MCF 10A (cell line): ENCODE data around the gene TMEM14A. TPM values are rescaled to one million over a fixed set of nuclear protein-coding genes. Genes with fewer than 3 reads are reported as not detected.
A peak's percentile ranks its signal among the peaks of the same experiment; 100 is the strongest.

Experiments used
- Bru-seq: library from RNA; stranded (reverse); fragments of 400-500 nt; gene quantifications from one replicate; lab custom pipeline; 2021; lab: Mats Ljungman, UMichigan
- BruChase-seq, 2 experiments: library from RNA; stranded (reverse); fragments of 400-500 nt; gene quantifications; one replicate each; lab custom pipeline; 2021; lab: Mats Ljungman, UMichigan
- BruUV-seq: library from RNA; stranded (reverse); fragments of 400-500 nt; replicated peaks from 2 replicates; lab custom pipeline; 2021; lab: Mats Ljungman, UMichigan
- CTCF ChIA-PET: fragments of 300-600 bp; sonication (Branson Sonifier 250); formaldehyde crosslinking; extraction: SDS; loops from one replicate; lab custom pipeline; 2021; ENCODE audit warnings: antibody characterized with exemption, inconsistent platforms; lab: Yijun Ruan, JAX
- POLR2A ChIA-PET: fragments of 300-600, 350-650 bp; sonication (Branson Sonifier 250); formaldehyde crosslinking; extraction: SDS; loops from one replicate; lab custom pipeline; 2020; ENCODE audit warnings: antibody characterized with exemption, inconsistent platforms; lab: Yijun Ruan, JAX
- DNase-seq: peaks from one replicate; pipeline ENCODE4 v3.0.0-alpha.2; 2018; ENCODE audit not compliant: unreplicated experiment
- H3K27ac Mint-ChIP-seq: one replicate; pipeline ENCODE4 v1.8.0; 2022; ENCODE audit warnings: mild to moderate bottlenecking, low read depth, mixed read lengths; ENCODE audit not compliant: unreplicated experiment
- H3K27me3 Mint-ChIP-seq: one replicate; pipeline ENCODE4 v1.8.0; 2022; ENCODE audit warnings: mixed read lengths; ENCODE audit not compliant: insufficient read depth, unreplicated experiment
- H3K36me3 Mint-ChIP-seq: one replicate; pipeline ENCODE4 v1.8.0; 2022; ENCODE audit warnings: mild to moderate bottlenecking, moderate library complexity, mixed read lengths; ENCODE audit not compliant: insufficient read depth, unreplicated experiment
- H3K4me1 Mint-ChIP-seq: one replicate; pipeline ENCODE4 v1.8.0; 2022; ENCODE audit warnings: mixed read lengths; ENCODE audit not compliant: insufficient read depth, unreplicated experiment
- H3K4me3 Mint-ChIP-seq: one replicate; pipeline ENCODE4 v1.8.0; 2022; ENCODE audit warnings: mild to moderate bottlenecking, moderate library complexity, mixed read lengths; ENCODE audit not compliant: unreplicated experiment
- H3K9me3 Mint-ChIP-seq: one replicate; pipeline ENCODE4 v1.8.0; 2022; ENCODE audit warnings: mixed read lengths; ENCODE audit not compliant: unreplicated experiment
- CTCF ChIP-seq: fragments of 200-600 bp; IDR thresholded peaks from one replicate; pipeline ENCODE4 v1.8.0; 2022; ENCODE audit warnings: antibody characterized with exemption, mild to moderate bottlenecking; ENCODE audit not compliant: unreplicated experiment
- intact Hi-C: fragments of 100-400 bp; cut with micrococcal nuclease; formaldehyde crosslinking; loops from 2 replicates; pipeline ENCODE4 v1.14.1; 2022
- long read RNA-seq: library from polyadenylated mRNA; stranded (forward); transcript quantifications from one replicate; pipeline ENCODE4 v2.0.0, GENCODE V29; 2022
- total RNA-seq: library from RNA; stranded (reverse); gene quantifications from 2 replicates; pipeline ENCODE4 v1.2.3, GENCODE V29; 2022

The TMEM14A gene, protein sequence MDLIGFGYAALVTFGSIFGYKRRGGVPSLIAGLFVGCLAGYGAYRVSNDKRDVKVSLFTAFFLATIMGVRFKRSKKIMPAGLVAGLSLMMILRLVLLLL
- total RNA-seq (10.5 and 15.6 TPM in 2 replicates), Bru-seq, nascent RNA (percentile 39 among the genes with signal in this experiment), BruChase-seq, experiment 1, labeled RNA remaining after a 6-hour chase (percentile 48 among the genes with signal in this experiment), BruChase-seq, experiment 2, labeled RNA remaining after a 2-hour chase (percentile 45 among the genes with signal in this experiment)
- long read RNA-seq, transcript TMEM14A-201 (5 exons, 992 nt), result major isoform, 33 of 35 reads
- long read RNA-seq, partial matches to known transcripts, result 0 of 35 reads
- long read RNA-seq, other reads (novel, unspliced or antisense), result 2 of 35 reads

DNA sequence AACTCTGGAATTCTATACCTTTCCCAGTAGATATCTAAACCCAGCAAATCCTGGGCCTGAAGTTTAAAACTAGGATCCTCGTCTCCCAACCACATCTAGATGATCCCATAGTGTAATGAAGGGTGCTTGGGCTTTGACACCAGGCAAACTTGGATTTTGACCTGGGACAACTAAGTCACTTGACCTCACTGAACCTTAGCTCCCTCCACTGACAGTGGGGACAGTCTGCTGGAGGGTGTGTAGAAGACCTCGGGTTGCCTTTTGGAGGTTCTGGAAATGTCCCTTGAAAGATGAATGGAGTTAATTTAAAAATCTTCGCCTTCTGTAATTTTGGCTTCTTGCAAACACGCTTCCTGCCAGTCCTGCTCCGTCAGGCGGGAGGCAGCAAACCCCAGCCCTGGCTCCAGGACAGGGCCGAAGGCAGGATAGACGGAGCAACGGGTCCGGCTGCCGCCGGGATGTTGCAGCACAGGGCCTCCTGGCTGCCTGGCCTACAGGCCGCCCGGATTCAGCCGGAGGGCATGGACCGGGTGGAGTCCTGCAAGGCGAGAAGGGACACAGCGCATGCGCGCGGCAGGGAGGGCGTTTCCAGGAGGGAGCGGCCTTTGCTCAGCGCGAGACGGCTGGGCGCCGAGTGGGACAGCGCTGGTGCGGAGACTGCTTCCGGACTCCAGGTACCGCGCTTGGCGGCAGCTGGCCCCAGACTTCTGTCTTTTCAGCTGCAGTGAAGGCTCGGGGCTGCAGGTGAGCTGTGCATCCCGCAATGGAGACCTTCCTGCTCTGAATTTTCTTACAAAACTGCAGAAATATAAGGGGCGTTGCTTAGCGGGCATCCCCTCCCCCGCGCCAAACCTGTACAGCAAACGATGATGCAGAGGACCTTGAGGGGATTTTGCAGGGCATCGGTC is at the start of gene TMEM14A:
Gene TMEM14A, plus strand, starts transcription at position 612 of the 908 bp plus-strand sequence. CDS start 5,990 bp downstream, outside the sequence.
- Mint-ChIP-seq H3K36me3 (peaks cover 11% of the 10 kb centered on the region), H3K4me3 (peak within 1 kb of the TSS; percentile 77), H3K4me1 (peaks cover 15% of the 10 kb centered on the region), H3K27ac (no peak within 1 kb of the TSS), H3K9me3 (no peaks in the 10 kb centered on the region), H3K27me3 (no peaks in the 10 kb centered on the region)
- peak; percentile 94 for DNase-seq
- POLR2A ChIA-PET, result interaction anchor here (0.5 to 3.9 kb wide), 7 partner anchors 12 to 250 kb away, joined by 3 to 19 read pairs (median 3); partner anchors contain the start of gene EFHC1
- no TSS peak for BruUV-seq
- no peak for TF ChIP-seq CTCF
- intact Hi-C loops, result no loop called here
- CTCF ChIA-PET, result interaction anchor here (0.7 to 3.1 kb wide), 3 partner anchors 253 to 257 kb away, joined by 3 to 13 read pairs (median 3); no protein-coding TSS in a partner anchor

DNA sequence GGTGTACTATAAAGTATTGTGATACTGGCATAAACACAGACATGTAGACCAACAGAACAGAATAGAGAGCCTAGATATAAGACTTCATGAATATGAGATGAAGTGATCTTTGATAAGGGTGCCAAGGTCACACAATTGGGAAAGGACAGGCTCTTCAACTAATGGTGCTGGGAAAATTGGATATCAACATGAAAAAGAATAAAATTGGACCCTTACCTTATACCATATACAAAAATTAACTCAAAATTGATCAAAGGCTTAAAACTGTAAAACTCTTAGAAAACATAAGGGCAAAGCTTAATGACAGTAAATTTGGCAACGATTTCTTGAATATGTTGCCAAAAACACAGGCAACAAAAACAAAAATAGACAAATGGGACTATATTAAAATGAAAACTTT is 49.3 kb upstream of the TMEM14A start:
- H3K4me3 Mint-ChIP-seq, result no peak overlapping the region
- TF ChIP-seq CTCF, result no peak
- H3K4me1 Mint-ChIP-seq, result peaks cover 6% of the 10 kb centered on the region
- no peaks in the 10 kb centered on the region for H3K27me3 Mint-ChIP-seq
- H3K9me3 Mint-ChIP-seq, result no peaks in the 10 kb centered on the region
- ChIA-PET POLR2A (interaction anchor here (1.5 kb wide), 1 partner anchor 13 kb away, joined by 3 read pairs; no protein-coding TSS in a partner anchor), CTCF (interaction anchor here (1.1 kb wide), 1 partner anchor 31 kb away, joined by 3 read pairs; no protein-coding TSS in a partner anchor)
- DNase-seq, result no peak
- no peaks in the 10 kb centered on the region for H3K36me3 Mint-ChIP-seq
- no TSS peak for BruUV-seq
- intact Hi-C loops, result no loop called here
- no peak overlapping the region for H3K27ac Mint-ChIP-seq

DNA sequence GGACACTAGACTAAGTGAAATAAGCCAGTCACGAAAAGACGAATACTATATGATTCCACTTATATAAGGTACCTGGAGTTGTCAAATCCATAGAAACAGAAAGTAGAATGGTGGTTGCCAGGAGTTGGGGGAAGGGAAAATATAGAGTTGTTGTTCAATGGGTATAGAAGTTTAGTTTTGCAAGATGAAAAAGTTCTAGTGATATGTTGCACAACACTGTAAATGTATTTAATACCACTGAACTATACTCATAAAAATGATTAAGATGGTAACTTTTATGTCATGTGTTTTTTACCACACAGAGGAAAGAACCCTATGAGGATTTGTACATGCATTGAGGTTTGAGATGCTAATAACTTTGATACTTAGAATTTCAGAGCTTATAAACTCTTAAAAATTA is 48.1 kb upstream of the TMEM14A start:
- CTCF ChIA-PET, result interaction anchor here (1.1 to 1.4 kb wide), 2 partner anchors 29 to 30 kb away, joined by 3 to 6 read pairs; no protein-coding TSS in a partner anchor
- no peak overlapping the region for H3K4me3 Mint-ChIP-seq
- intact Hi-C loops, result no loop called here
- peaks cover 6% of the 10 kb centered on the region for H3K4me1 Mint-ChIP-seq
- H3K27ac Mint-ChIP-seq, result no peak overlapping the region
- H3K36me3 Mint-ChIP-seq, result no peaks in the 10 kb centered on the region
- DNase-seq, result no peak
- no peaks in the 10 kb centered on the region for H3K9me3 Mint-ChIP-seq
- H3K27me3 Mint-ChIP-seq, result no peaks in the 10 kb centered on the region
- TF ChIP-seq CTCF, result no peak
- POLR2A ChIA-PET, result no interaction called here
- no TSS peak for BruUV-seq
